GM23338 (cell line): Measurements from ENCODE around the gene ING1. TPM values are rescaled to one million over a fixed set of nuclear protein-coding genes. Genes with fewer than 3 reads are reported as not detected.

Experiments
- ATAC-seq: fragments of 200-7000 bp; cut with Tn5 transposase; 3 replicates; pipeline ENCODE4 v1.9.1; 2020
- DNase-seq: peaks from one replicate; pipeline ENCODE4 v3.0.0-alpha.2; 2015; ENCODE audit warnings: low spot score
- H2AFZ ChIP-seq: fragments of 200-600 bp; sonication (generic); 2 replicates; pipeline ENCODE4 v1.8.0; 2016; ENCODE audit warnings: antibody characterized with exemption, mild to moderate bottlenecking, moderate library complexity
- H3F3A ChIP-seq: fragments of 200-600 bp; sonication (generic); replicated peaks from 2 replicates; pipeline ENCODE4 v1.8.0; 2017; ENCODE audit warnings: antibody characterized with exemption, mixed run types, low read depth
- H3K27ac ChIP-seq: fragments of 200-600 bp; sonication (generic); 2 replicates; pipeline ENCODE4 v1.6.1; 2016; ENCODE audit warnings: low read depth
- H3K27me3 ChIP-seq: fragments of 200-600 bp; sonication (generic); 2 replicates; pipeline ENCODE4 v1.8.0; 2016; ENCODE audit warnings: mild to moderate bottlenecking, mixed run types, moderate library complexity; ENCODE audit not compliant: insufficient read depth
- H3K36me3 ChIP-seq: fragments of 200-600 bp; sonication (generic); 2 replicates; pipeline ENCODE4 v1.8.0; 2016; ENCODE audit warnings: mild to moderate bottlenecking; ENCODE audit not compliant: insufficient read depth
- H3K4me1 ChIP-seq: fragments of 200-600 bp; sonication (generic); 2 replicates; pipeline ENCODE4 v1.8.0; 2016; ENCODE audit warnings: mild to moderate bottlenecking, moderate library complexity; ENCODE audit not compliant: insufficient read depth
- H3K4me2 ChIP-seq: fragments of 200-600 bp; sonication (generic); 2 replicates; pipeline ENCODE4 v1.7.1; 2017; ENCODE audit warnings: mixed run types
- H3K4me3 ChIP-seq: fragments of 200-600 bp; sonication (generic); 2 replicates; pipeline ENCODE4 v1.6.1; 2016; ENCODE audit warnings: mixed run types
- H3K79me2 ChIP-seq: fragments of 200-600 bp; sonication (generic); replicated peaks from 2 replicates; pipeline ENCODE4 v1.8.0; 2017; ENCODE audit warnings: mild to moderate bottlenecking; ENCODE audit not compliant: insufficient read depth
- H3K9me2 ChIP-seq: fragments of 200-600 bp; sonication (generic); 2 replicates; pipeline ENCODE4 v1.8.0; 2017; ENCODE audit not compliant: insufficient read depth
- H4K20me1 ChIP-seq: fragments of 200-600 bp; sonication (generic); replicated peaks from 2 replicates; pipeline ENCODE4 v1.8.0; 2017; ENCODE audit warnings: mild to moderate bottlenecking; ENCODE audit not compliant: insufficient read depth
- H3K27ac Mint-ChIP-seq: 2 replicates; pipeline ENCODE4 v1.8.0; 2020; ENCODE audit warnings: inconsistent platforms, mild to moderate bottlenecking, moderate library complexity, mixed read lengths
- H3K27me3 Mint-ChIP-seq: 3 replicates; pipeline ENCODE4 v1.8.0; 2022; ENCODE audit warnings: low read depth, mild to moderate bottlenecking, moderate library complexity, mixed read lengths, inconsistent platforms; ENCODE audit not compliant: insufficient read depth, poor library complexity
- H3K36me3 Mint-ChIP-seq: 3 replicates; pipeline ENCODE4 v1.8.0; 2021; ENCODE audit warnings: low read depth, mild to moderate bottlenecking, inconsistent platforms, moderate library complexity, mixed read lengths
- H3K4me1 Mint-ChIP-seq: 3 replicates; pipeline ENCODE4 v1.8.0; 2020; ENCODE audit warnings: mild to moderate bottlenecking, inconsistent platforms, mixed read lengths
- H3K4me3 Mint-ChIP-seq: 3 replicates; pipeline ENCODE4 v1.8.0; 2021; ENCODE audit warnings: moderate library complexity, mild to moderate bottlenecking, inconsistent platforms, mixed read lengths
- H3K9me3 Mint-ChIP-seq: 3 replicates; pipeline ENCODE4 v1.8.0; 2020; ENCODE audit warnings: moderate library complexity, mild to moderate bottlenecking, inconsistent platforms, mixed read lengths
- CTCF ChIP-seq, 2 experiments: fragments of 200-600 bp in 1 of 2; sonication (generic) in 1 of 2; conservative IDR thresholded peaks; 2 replicates each; pipeline versions ENCODE4 v1.5.1 to v1.6.1; 2016 to 2017; ENCODE audit warnings: antibody characterized with exemption in 2 of 2, low read depth in 2 of 2, mild to moderate bottlenecking in 2 of 2, moderate library complexity in 1 of 2
- ETS1 ChIP-seq: IDR thresholded peaks from 2 replicates; pipeline ENCODE4 v1.6.1; 2016; ENCODE audit warnings: antibody characterized with exemption
- EZH2 ChIP-seq: fragments of 200-600 bp; sonication (generic); IDR thresholded peaks from one replicate; pipeline ENCODE4 v1.8.0; 2017; ENCODE audit warnings: antibody characterized with exemption, mild to moderate bottlenecking, low read depth; ENCODE audit not compliant: unreplicated experiment
- EZH2phosphoT487 ChIP-seq: fragments of 200-600 bp; sonication (generic); IDR thresholded peaks from one replicate; pipeline ENCODE4 v1.8.1; 2018; ENCODE audit warnings: antibody characterized with exemption; ENCODE audit not compliant: unreplicated experiment
- NANOG ChIP-seq: IDR thresholded peaks from 2 replicates; pipeline ENCODE4 v1.6.1; 2016; ENCODE audit warnings: antibody characterized with exemption, borderline replicate concordance
- POLR2AphosphoS5 ChIP-seq: IDR thresholded peaks from 2 replicates; pipeline ENCODE4 v1.6.1; 2016; ENCODE audit warnings: antibody characterized with exemption, low read depth
- STAT1 ChIP-seq: IDR thresholded peaks from one replicate; pipeline ENCODE4 v1.6.1; 2016; ENCODE audit warnings: antibody characterized with exemption; ENCODE audit not compliant: unreplicated experiment
- polyA plus RNA-seq: library from polyadenylated mRNA; unstranded; fragments of >200 nt; fragmentation: Nextera tagmentation; extraction: Ambion mirVana; gene quantifications from 2 replicates; pipeline ENCODE4 v1.2.1, GENCODE V29; 2016
- total RNA-seq: library from RNA; depleted of rRNA; stranded (reverse); fragments of >200 nt; shearing (Covaris generic); gene quantifications from 2 replicates; pipeline ENCODE4 v1.2.3, GENCODE V29; 2014

ING1 gene
- total and polyA plus RNA-seq, 2 experiments from 2014 or later: 27.4 to 34.4 TPM

- peaks cover 9% of the 10 kb centered on the region; the same call in 1 of the 2 replicates for H3F3A ChIP-seq
- ATAC-seq: peak; percentile 3
- peak; percentile 64 for DNase-seq
- Mint-ChIP-seq H3K36me3 (peaks cover 16% of the 10 kb centered on the region), H3K4me1 (peaks cover 20% of the 10 kb centered on the region), H3K9me3 (peaks cover 5% of the 10 kb centered on the region; the same call in 1 of the 3 replicates), H3K27ac (peak overlapping the region; percentile 99), H3K27me3 (peaks cover 13% of the 10 kb centered on the region), H3K4me3 (peak overlapping the region; percentile 98)
- H3K4me3 ChIP-seq: peak overlapping the region; percentile 80
- H2AFZ ChIP-seq: no peak overlapping the region
- no peaks in the 10 kb centered on the region for H3K36me3 ChIP-seq
- H4K20me1 ChIP-seq: peaks cover 30% of the 10 kb centered on the region
- no peaks in the 10 kb centered on the region for H3K27me3 ChIP-seq
- H3K79me2 ChIP-seq: peaks cover 53% of the 10 kb centered on the region
- peak overlapping the region; percentile 85 for H3K4me2 ChIP-seq
- TF ChIP-seq ETS1: 0 out of 2 replicates have a peak, but pooled peaks have one; percentile 40
- TF ChIP-seq POLR2AphosphoS5: peak; percentile 98
- 0 out of 4 replicates have a peak, but pooled peaks of 1 of the 2 experiments have one; percentile 2 for TF ChIP-seq CTCF (conservative IDR thresholded peaks at IDR 0.05; ENCODE audit: low read depth in 2 of 2)
- no peak for TF ChIP-seq EZH2
- no peak for TF ChIP-seq NANOG
- no peaks in the 10 kb centered on the region for H3K9me2 ChIP-seq
- H3K4me1 ChIP-seq: peaks cover 18% of the 10 kb centered on the region
- H3K27ac ChIP-seq: peak overlapping the region; percentile 78
Observed at GRCh38 chr13:110714797-110715394, 1.4 kb downstream of the ING1 start.

GRCh38 chr13:110715395-110716246 lies 2.1 kb downstream of the ING1 start:
- Mint-ChIP-seq H3K4me1 (peaks cover 20% of the 10 kb centered on the region), H3K36me3 (peaks cover 22% of the 10 kb centered on the region), H3K4me3 (peak overlapping the region; percentile 98), H3K9me3 (peaks cover 5% of the 10 kb centered on the region; the same call in 1 of the 3 replicates), H3K27ac (peak overlapping the region; percentile 99), H3K27me3 (peaks cover 13% of the 10 kb centered on the region)
- peaks cover 18% of the 10 kb centered on the region for H3K4me1 ChIP-seq
- ATAC-seq: peak; percentile 67
- peaks cover 9% of the 10 kb centered on the region; the same call in 1 of the 2 replicates for H3F3A ChIP-seq
- peak; percentile 99 for DNase-seq
- peak overlapping the region; percentile 89 for H3K4me3 ChIP-seq
- no peaks in the 10 kb centered on the region for H3K9me2 ChIP-seq
- H3K27ac ChIP-seq: peak overlapping the region; percentile 71
- H3K79me2 ChIP-seq: peaks cover 60% of the 10 kb centered on the region
- H3K36me3 ChIP-seq: no peaks in the 10 kb centered on the region
- peaks cover 32% of the 10 kb centered on the region for H4K20me1 ChIP-seq
- H3K27me3 ChIP-seq: no peaks in the 10 kb centered on the region
- no peak overlapping the region for H2AFZ ChIP-seq
- peak overlapping the region; percentile 89 for H3K4me2 ChIP-seq
- TF ChIP-seq EZH2phosphoT487 (no peak), POLR2AphosphoS5 (peak; percentile 39), STAT1 (no peak), CTCF (conservative IDR thresholded peaks at IDR 0.05; ENCODE audit: low read depth in 2 of 2) (no peak)
